Measurements from ENCODE around the gene MIA. TPM values are rescaled to one million over a fixed set of nuclear protein-coding genes. Genes with fewer than 3 reads are reported as not detected.

Gene MIA
- total and polyA plus RNA-seq, 8 donors: 0.89 to 6.7 (median 3.6) TPM; not detected in 1

GRCh38 chr19:40739871-40740703 is 35.2 kb upstream of the MIA start:
- ATAC-seq (no peak), DNase-seq (no peak)
- no peaks in the 10 kb centered on the region for H3K27me3 ChIP-seq
- intact Hi-C loops (cut with DNase I): no loop called here
- H3K4me1 ChIP-seq: peaks cover 0 to under 1% of the 10 kb centered on the region in 2 donors
- H3K36me3 ChIP-seq: peaks cover 0 to 75% of the 10 kb centered on the region in 2 donors
- no peak overlapping the region for H3K4me3 ChIP-seq
- peak overlapping the region; percentile 19 to 33 for H3K27ac ChIP-seq
- H3K9me3 ChIP-seq: no peaks in the 10 kb centered on the region
- TF ChIP-seq CTCF (IDR thresholded peaks at IDR 0.05): no peak

GRCh38 chr19:40740747-40741146 is 34.6 kb upstream of the MIA start:
- H3K4me3 ChIP-seq: no peak overlapping the region
- ATAC-seq: no peak

GRCh38 chr19:40741527-40742390 is 33.6 kb upstream of the MIA start:
- Histone ChIP-seq H3K27me3 (no peaks in the 10 kb centered on the region), H3K4me1 (peaks cover 0 to 6% of the 10 kb centered on the region in 2 donors), H3K27ac (no peak overlapping the region), H3K9me3 (no peaks in the 10 kb centered on the region), H3K4me3 (no peak overlapping the region), H3K36me3 (peaks cover 0 to 58% of the 10 kb centered on the region in 2 donors)
- no peak for TF ChIP-seq CTCF (IDR thresholded peaks at IDR 0.05)
- DNase-seq (no peak), ATAC-seq (no peak)
- intact Hi-C loops (cut with DNase I): no loop called here

More at GRCh38 chr19:40740747-40741146, 34.6 kb upstream of the MIA start:
- peaks cover 0 to 68% of the 10 kb centered on the region in 2 donors for H3K36me3 ChIP-seq
- H3K9me3 ChIP-seq: no peaks in the 10 kb centered on the region
- peak in 1 of 4 donors; percentile 45 for DNase-seq
- H3K27me3 ChIP-seq: no peaks in the 10 kb centered on the region
- H3K27ac ChIP-seq: peak overlapping the region; percentile 19 to 33
- TF ChIP-seq CTCF (IDR thresholded peaks at IDR 0.05): no peak
- intact Hi-C loops (cut with DNase I): no loop called here
- H3K4me1 ChIP-seq: peaks cover 0 to 6% of the 10 kb centered on the region in 2 donors

DNA sequence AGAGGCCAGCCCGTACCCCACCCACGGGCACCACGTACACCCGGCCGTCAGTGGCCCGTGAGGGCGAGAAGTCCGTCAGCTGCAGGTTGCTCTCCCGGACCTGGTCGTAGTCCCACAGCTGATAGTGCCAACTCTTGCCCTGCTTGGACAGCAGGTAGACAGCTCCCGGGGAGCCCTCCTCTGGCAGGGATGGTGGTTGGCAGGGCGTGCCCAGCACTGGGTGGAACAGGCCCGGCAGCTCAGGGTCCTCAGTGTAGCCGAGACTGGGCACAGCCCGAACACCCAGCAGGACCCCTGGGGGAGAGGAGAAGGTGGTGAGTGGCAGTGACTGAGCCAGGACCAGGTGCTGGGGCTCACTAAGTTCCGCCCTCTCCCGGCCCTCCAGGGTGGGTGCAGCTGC is 32.8 kb upstream of the MIA start:
- ATAC-seq (no peak), DNase-seq (no peak)
- Histone ChIP-seq H3K36me3 (peaks cover 0 to 51% of the 10 kb centered on the region in 2 donors), H3K4me1 (peaks cover 0 to 6% of the 10 kb centered on the region in 2 donors), H3K27me3 (no peaks in the 10 kb centered on the region), H3K27ac (no peak overlapping the region), H3K9me3 (no peaks in the 10 kb centered on the region), H3K4me3 (no peak overlapping the region)
- intact Hi-C loops (cut with DNase I): no loop called here
- no peak for TF ChIP-seq CTCF (IDR thresholded peaks at IDR 0.05)

DNA sequence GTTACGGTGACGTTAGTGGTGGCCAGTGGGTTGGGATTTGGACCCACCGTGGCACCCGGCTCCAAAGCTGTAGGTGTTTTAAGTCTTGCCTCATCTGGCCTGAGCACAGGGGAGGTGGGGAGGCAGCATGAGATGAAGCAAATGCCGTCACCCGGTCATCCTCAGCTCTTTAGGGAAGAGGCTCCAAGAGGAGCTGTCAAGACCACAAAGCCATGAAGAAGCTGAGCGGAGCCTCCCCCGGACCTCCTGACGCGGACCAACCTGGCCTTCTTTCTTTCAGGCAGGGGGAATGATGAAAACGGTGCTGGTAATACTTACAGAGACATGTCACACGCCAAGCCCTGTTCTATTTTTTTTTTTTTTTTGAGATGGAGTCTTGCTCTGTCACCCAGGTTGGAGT is 32.4 kb upstream of the MIA start:
- Histone ChIP-seq H3K9me3 (no peaks in the 10 kb centered on the region), H3K27ac (no peak overlapping the region), H3K27me3 (no peaks in the 10 kb centered on the region), H3K4me1 (peaks cover under 1 to 10% of the 10 kb centered on the region in 2 donors), H3K36me3 (peaks cover 0 to 47% of the 10 kb centered on the region in 2 donors), H3K4me3 (no peak overlapping the region)
- no peak for ATAC-seq
- DNase-seq: no peak
- TF ChIP-seq CTCF (IDR thresholded peaks at IDR 0.05): no peak
- intact Hi-C loops (cut with DNase I): no loop called here
